ENCODE measurements around the gene MYO1E. TPM values are rescaled to one million over a fixed set of nuclear protein-coding genes. Genes with fewer than 3 reads are reported as not detected.
"Not testable (repeated sequence)": the region's sequence is repeated elsewhere in the genome, so short reads cannot be mapped to it uniquely, and the experiment has no call there.

Gene MYO1E
- polyA plus RNA-seq, 1 donor, result 145 TPM

DNA sequence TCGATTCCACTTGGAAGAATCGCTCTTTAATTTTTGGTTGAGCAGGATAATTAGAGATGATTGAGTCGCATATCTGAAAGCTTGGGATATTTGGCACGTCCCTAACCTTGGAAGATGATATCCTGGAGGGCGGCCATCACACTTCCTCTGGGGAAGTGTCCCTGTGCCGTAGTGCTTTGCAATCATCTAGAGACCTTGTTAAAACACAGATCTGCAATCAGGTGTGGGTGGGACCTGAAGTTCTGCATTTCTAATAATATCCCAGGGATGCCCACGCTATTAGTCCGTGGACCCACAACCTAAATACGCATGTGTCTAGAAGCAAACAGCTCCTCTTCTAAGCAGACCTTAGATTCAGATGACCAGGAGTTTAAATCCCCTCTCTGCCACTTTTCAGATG is 20.5 kb downstream of the MYO1E start:
- DNase-seq, result no peak

DNA sequence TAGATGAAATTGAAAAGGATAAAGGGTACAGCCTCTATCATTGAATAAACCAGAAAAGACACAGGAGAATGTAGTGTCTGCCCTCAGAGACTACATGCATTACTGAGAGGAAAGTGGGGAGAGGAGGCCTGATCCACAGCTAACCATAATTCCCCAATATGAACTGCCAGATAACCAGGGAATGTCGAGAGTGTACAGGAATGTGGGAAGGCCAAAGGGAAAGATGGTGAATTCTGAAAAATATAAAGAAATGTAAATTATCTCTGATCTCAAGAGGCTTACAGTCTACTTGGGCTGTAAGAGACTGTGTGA is 22.3 kb downstream of the MYO1E start:
- no peak for DNase-seq

DNA sequence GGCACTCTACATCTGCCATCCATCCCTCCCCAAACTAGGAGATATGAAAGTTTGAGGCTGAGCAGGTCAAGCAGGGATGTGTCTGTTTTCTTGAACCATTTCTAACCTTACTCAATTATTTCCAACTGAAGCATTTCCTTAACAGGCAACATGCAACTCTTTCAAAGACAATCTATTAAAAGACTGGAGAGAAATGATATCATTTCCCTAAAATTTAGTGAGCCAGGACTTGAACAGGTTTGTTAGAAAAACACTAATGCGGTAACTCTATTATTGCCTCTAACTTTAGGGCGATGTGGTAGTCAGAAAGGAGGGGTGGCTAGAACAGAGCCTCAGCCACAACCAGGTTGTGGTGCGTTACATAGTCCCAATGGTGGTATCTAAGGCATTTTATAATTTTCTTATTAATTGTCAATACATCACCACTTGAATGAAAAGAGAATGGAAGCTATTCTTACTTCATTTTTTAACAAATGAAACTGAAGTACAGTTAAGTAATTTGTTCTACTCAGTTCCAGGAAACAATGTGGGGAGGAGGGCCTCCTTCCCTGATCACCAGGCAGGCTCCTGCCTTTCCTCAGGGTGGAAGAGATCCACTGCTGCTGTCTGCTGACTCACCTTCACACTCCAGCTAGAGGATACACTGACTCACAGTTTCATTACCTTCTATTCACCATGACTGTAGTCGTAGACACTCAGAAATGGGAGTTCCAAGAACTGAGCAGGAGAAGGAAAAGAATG is 22.8 kb downstream of the MYO1E start:
- DNase-seq, result no peak

DNA sequence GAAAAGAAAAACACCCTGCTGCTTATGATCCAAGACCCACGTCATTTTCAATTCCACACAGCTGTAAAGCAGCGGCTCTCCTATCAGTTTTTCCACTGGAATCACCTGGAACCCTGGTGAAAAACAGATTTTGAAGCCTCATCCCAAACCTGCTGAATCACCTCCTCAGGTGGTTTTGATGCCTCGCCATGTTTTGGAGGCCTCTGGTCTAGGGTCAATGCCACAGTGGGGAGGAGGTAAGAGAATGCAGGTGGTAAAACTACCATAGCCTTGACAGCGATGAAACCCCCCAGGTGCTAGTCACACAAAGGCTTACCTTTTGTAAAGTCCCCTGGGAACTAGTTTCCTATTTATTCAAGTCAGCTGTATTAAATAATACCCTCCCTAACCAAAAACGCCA is 24.8 kb downstream of the MYO1E start:
- no peak for DNase-seq

DNA sequence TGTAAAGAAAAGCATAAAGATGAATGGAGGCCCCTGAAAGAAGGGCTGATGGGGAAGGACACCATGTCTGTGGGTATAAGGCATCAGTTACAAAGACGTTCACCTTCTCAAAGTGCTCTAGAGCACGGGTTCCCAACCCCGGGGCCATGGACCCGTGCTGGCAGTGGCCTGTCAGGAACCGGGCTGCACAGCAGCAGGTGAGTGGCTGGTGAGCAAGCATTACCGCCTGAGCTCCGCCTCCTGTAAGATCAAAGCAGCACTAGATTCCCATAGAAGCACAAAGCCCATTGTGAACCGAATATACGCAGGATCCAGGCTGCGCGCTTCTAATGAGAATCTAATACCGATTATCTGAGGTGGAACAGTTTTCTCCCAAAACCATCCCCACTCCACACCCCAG is 25.7 kb downstream of the MYO1E start:
- DNase-seq, result no peak

DNA sequence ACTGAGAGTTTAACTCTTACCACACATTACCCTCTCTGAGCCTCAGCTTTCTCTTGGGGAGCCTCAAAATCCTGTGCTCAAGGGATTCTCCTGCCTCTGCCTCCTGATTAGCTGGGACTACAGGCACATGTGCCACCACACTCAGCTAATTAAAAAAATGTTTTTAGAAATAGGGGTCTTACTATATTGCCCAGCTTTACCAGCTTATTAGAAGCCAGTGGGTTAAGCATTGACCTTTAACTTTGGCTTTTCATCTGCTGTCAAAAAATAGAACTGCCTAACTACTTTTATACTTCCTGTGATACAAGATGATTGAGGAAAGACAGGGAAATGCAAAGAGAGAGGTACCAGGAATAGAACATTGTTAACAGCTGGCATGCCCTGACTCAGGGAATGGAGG is 27.3 kb downstream of the MYO1E start:
- no peak for DNase-seq

DNA sequence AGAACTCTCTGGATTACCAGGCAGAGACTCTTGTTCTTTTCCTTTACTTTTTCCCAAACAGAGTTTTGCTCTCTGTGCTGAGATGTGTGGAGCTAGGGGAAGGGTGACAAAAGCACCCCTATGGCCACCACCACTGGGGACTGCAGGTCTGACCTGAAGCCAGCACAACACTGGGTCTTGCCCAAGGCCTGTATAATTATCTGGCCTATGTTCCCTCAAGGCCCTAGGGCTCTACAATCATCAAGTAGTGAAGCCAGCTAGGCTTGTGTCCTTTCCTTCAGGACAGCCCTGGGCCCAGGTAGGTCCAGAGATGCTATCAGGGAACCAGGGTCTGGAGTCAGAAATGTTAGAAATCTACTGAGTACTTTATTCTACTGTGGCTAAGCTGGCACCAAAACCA is 28.4 kb downstream of the MYO1E start:
- no peak for DNase-seq

DNA sequence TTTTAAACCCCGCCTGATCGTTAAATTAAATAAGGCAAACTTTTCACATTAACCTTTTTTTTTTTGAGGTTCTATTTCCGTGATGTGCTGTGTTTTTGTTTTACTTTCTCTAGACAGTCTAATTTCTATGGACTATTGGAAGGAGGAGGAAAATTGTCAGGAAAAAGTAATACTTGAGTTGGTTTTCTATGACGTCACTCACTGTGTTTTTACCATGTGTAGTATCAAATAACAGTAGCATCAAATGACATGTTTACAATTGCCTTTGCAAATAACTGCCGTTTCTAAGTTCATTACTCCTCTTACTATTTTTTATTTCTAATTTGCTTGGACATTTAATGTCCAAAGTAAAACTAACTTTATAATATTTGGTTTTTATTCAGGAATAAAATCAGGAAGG is 32.3 kb downstream of the MYO1E start:
- no peak for DNase-seq

DNA sequence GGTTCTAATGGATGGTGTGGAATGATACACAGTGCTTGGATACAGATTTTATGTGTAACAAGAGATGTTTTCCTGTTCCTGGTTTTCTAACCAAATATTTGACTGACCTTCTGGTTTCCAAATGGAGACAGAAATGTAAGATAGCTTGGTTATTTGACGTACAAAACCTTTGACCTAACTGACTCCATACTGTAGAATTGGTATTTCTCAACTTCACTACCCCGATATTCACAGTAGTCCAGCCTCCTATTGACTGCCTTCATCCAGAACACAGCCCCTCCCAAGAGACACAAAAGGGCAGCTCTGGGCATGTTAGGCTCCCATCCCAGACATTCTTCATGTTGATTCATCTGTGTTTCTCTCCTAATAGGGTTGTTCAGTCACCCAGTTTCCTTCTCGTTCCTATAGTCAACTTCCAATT is 33.4 kb downstream of the MYO1E start:
- no peak for DNase-seq

DNA sequence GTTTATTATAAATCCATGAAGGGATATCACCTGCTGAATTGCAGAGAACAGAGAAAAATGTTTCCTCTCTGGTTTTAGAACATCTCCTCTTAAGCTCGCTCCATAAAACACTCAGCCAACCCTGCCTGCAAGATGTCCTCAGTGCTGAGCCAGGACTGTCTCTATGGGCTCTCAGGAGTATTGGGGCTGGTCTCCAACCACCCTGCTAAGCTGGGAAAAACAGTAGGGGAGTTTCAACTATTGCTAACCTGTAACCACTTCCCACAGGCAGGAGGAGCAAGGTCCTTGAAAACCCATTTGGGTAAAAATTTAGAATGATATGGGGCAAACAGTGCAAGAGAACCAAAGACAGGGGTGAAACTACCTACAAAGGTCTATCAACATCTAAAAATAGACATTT is 34.3 kb downstream of the MYO1E start:
- DNase-seq, result no peak

DNA sequence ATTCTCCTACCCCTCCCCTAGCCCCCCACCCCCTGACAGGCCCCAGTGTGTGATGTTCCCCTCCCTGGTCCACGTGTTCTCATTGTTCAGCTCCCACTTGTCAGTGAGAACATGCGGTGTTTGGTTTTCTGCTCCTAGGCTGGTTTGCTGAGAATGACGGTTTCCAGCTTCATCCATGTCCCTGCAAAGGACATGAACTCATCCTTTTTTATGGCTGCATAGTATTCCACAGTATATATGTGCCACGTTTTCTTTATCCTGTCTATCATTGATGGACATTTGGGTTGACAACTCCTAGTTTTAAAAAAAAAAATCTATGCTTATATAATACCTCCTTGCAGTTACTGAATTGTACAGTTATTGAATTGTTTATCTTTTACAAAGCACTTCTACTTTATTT is 35.9 kb downstream of the MYO1E start:
- DNase-seq, result not testable (repeated sequence)

DNA sequence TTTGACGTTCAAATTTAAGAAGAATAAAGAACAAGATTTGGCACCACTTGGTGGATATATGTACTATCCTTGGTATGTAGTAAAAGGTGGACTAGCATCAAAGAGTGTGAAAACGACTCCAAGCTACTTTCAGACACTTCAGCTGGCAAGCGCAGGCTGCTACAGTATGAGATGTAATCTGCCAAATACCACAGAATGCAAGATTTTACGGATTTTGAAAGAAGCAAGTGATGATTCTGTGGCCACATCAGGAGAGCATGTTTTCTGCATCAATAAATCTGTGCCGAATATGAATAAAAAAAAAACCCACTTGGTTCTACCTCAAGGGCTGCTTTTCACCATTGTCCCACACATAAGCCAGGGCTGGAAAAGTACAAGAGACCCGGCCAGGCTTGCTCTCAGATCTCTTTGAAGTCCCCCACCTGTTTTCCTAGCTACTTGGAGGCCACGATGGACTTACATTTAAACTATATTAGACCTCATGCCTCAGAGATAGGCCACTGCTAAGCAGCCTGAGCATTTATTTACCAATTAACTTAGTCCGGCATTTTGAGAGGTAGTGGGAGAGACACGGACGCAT is 37.4 kb downstream of the MYO1E start:
- DNase-seq, result no peak

DNA sequence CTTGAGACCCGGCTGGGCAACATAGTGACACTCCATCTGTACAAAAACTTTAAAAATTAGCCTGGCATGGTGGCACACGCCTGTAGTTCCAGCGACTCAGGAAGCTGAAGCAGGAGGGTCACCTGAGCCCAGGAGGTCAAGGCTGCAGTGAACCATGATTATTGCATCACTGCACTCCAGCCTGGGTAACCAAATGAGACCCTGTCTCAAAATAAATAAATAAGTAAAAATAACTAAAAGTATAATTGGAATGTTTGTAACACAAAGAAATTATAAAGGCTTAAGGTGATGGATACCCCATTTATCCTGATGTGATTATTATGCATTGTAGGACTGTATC is 38.6 kb downstream of the MYO1E start:
- DNase-seq, result no peak

DNA sequence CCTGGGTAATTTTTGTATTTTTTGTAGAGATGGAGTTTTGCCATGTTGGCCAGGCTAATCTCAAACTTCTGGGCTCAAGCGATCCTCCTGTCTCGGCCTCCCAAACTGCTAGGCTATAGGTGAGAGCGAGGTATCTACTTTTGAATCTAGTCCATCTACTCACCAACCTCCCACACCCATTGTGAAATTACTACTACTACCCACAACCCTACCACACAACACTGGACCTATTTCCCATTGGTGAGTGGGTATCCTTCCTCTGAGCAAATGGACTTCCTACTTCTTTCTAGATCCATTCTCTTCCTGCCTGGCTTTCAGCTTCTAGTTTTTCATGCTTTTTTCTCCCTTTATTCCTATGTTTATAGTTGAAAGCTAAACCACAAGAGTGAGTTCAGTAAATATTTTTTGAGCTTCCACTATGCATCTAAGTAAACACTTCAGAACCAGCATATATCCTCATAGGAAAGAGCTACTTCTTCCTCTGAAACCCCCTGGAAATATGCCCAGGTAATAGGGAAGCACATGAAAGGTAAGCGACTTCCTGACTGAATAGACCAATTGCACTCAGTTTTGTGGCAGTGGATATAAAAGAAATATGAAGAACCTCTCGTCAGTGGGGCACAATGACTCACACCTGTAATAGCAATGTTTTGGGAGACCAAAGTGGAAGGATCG is 39.1 kb downstream of the MYO1E start:
- DNase-seq, result no peak

DNA sequence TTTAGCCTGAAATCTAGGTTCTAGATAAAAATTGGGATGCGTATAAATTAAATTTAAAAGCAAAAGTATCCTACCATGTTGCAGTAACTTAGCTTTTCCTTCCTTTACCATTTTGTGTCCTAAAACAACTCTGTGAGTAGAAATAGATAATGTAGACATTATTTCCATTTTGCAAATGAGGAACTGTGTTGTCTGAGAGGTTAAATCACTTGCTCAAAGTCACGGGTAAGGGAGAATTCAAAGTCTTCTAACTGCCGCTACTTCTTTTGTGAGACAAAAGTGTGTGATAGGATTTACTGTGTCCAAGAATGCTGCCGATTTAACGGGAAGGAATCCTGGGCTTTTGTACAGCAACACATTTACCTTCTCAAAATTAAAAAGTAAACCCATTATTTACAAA is 40.7 kb downstream of the MYO1E start:
- DNase-seq, result no peak

DNA sequence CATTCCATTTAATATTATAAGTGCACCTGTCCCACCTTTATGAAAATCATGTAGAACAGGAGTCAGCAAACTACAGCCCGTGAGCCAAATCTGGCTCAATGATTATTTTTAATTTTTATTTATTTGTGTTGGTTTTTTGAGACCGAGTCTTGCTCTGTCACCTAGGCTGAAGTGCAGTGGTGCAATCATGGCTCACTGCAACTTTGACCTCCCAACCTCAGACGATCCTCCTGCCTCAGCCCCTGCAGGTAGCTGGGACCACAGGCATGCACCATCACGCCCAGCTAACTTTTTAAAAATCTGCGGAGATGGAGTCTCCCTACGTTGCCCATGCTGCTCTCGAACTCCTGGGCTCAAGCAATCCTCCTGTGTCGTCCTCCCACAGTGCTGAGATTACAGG is 42.0 kb downstream of the MYO1E start:
- DNase-seq, result no peak

DNA sequence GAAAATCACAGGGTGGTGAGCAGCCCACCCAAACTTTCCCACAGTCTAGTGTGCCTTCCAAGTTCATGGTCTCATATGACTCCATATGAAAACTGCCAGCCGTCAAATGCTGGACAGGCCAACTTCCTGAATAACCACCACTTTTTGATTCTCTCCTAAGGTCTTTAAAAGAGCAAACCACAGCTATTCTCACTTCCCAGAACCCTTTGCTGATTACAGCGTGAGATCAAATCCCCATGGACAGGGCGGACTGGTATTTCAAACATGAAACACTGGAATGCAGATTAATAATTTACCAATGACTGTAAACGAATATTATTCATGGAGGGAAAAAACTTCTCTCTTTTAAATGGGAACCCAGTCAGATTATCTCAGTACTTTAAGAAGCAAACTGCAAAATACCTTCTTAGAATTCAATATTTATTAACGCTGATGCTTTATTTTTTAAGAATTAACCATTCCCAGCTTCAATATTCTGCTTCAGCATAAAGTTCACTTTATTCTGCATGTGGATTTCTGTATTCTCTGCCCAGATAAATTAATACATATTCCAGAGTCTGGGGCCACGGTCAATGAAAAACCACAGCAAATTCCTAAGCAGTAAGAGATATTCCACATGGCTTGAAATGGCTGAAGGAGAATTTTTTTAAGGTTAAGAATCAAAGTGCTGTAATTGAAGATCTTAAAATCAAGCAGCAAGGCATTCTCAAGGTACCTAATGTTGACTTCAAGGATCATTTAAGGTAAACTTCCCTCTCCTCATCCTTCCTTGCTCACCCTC is 42.9 kb downstream of the MYO1E start:
- no peak for DNase-seq

DNA sequence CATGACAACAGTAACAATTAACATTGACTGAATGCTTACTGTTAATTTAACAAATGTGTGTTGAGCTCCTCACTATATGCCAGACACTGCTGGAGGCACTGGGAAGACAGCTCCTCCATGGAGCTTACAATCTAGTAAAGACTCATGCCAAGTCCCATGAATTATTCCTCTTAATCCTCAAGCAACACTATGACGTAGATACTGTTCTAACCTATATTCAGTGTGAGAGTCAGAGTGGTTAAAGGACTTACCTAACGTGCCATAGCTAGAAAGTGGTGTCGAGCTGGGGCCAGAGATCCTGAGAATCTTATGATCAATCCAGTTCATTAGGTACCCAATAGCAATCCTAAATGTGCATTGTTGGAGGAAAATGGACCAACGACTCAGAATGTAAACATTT is 43.6 kb downstream of the MYO1E start:
- DNase-seq, result no peak

DNA sequence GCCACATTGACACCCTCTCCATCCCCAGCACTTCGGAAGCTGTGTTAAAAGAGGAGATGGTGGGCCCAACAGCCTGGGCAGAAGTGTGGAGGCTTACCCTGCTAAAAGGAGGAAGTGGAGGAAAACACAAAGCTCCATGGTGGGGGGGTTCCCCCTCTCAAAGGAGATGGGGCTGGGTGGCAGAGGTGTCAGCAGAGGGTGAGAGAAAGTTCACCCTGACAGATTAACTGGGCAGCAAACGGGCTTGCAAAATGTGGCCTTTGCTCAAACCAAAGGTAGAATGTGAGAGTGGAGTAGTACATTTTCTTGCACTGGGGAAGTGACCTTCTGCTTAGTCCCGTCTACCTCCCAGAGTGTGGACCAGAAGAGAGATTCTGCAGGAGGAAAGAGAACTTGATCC is 44.7 kb downstream of the MYO1E start:
- DNase-seq, result no peak

DNA sequence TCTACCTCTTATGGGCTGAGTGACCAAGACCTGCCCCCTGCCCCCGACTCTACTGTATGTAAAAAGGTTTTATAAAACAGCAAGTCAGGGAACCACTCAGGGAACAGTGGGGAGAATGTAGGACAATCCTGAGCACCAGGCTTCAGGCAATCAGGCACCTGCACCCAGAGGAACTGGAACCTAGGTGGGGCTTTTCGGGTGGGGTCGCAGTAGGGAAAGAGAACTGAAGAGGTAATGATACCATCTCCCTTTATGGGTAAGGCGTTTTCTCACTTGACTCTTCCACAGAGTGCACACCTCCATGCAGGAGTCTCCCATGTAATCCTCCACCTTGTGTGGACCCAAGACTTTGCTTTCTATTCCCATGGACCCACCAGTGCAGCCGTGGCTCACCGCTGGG is 45.8 kb downstream of the MYO1E start:
- no peak for DNase-seq

DNA sequence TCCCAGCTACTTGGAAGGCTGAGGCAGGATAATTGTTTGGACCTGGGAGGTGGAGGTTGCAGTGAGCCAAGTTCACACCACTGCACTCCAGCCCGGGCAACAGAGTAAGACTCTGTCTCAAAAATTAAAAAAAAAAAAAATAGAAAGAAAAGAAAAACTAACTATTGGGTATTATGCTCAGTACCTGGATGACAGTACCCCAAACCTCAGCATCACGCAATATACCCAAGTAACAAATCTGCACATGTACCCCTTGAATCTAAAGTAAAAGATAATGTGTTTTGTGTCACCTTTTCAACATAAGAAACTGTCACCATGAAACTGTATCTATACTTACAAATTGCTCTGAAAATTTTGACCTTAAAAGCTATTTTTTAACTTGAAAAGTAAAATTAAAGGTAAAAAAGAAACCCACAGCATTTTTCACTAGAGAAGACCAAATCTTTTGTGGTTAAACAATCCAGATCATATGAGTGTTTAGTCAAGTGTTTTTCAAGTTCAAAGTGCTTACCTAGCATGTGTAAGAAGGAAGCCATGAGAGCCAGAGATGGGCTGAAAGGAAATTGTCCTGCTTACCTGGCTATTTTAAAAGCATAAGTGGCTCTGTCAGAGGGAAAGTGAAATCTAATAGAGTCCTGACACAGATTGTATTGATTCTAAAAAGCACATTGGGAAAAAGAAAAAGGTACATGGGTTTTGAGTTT is 50.5 kb downstream of the MYO1E start:
- DNase-seq, result no peak

DNA sequence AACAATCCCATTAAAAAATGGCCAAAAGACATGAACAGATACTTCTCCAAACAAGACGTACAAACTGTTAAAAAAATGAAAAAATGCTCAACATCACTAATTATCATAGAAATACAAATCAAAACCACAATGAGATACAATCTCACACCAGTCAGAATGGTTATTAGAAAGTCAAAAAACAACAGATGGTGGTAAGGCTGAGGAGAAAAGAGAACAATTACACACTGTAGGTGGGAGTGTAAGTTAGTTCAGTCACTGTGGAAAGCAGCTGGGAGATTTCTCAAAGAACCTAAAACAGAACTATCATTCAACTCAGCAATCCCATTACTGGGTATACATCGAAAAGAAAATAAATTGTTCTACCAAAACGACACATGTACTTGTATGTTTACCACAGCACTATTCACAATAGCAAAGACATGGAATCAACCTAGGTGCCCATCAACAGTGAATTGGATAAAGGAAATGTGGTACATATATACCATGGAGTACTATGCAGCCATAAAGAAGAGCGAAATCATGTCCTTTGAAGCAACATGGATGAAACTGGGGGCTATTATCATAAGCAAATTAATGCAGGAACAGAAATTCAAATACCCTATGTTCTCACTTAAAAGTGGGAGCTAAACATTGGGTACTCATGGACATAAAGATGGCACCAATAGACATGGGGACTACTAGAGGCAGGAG is 51.5 kb downstream of the MYO1E start:
- no peak for DNase-seq

Data from left kidney (tissue), 2 donors.